Measurements from ENCODE around the gene NEK4. TPM values are rescaled to one million over a fixed set of nuclear protein-coding genes. Genes with fewer than 3 reads are reported as not detected.

Gene NEK4
- total RNA-seq, 2 donors from 2014 or later, result 7.3 to 14.7 TPM

- no peaks in the 10 kb centered on the region for H3K27me3 Mint-ChIP-seq
- ATAC-seq (no peak), DNase-seq (no peak)
- no peaks in the 10 kb centered on the region for H3K9me3 ChIP-seq (ENCODE audit: control insufficient read depth, low read length, poor library complexity, severe bottlenecking)
- H3K4me1 Mint-ChIP-seq, result peaks cover 10% of the 10 kb centered on the region
- H3K4me3 Mint-ChIP-seq, result no peak overlapping the region
- no peak overlapping the region for H3K27ac Mint-ChIP-seq
- H3K36me3 Mint-ChIP-seq (ENCODE audit: low read depth), result peaks cover 2% of the 10 kb centered on the region
These were observed 46.8 kb downstream of the NEK4 start for GRCh38 chr3:52723935-52724334.

GRCh38 chr3:52722491-52722890 is 48.2 kb downstream of the NEK4 start:
- Mint-ChIP-seq H3K4me1 (peaks cover 10% of the 10 kb centered on the region), H3K4me3 (no peak overlapping the region), H3K27ac (no peak overlapping the region), H3K27me3 (no peaks in the 10 kb centered on the region), H3K36me3 (ENCODE audit: low read depth) (peaks cover 2% of the 10 kb centered on the region)
- DNase-seq (no peak), ATAC-seq (no peak)
- H3K9me3 ChIP-seq (ENCODE audit: control insufficient read depth, low read length, poor library complexity, severe bottlenecking), result no peaks in the 10 kb centered on the region

GRCh38 chr3:52721730-52722008 is 49.1 kb downstream of the NEK4 start:
- Mint-ChIP-seq H3K27me3 (no peaks in the 10 kb centered on the region), H3K4me1 (peaks cover 10% of the 10 kb centered on the region), H3K27ac (no peak overlapping the region), H3K36me3 (ENCODE audit: low read depth) (peaks cover 2% of the 10 kb centered on the region), H3K4me3 (no peak overlapping the region)
- H3K9me3 ChIP-seq (ENCODE audit: control insufficient read depth, low read length, poor library complexity, severe bottlenecking), result no peaks in the 10 kb centered on the region
- DNase-seq (no peak), ATAC-seq (no peak)

- H3K4me3 Mint-ChIP-seq, result no peak overlapping the region
These were observed 49.6 kb downstream of the NEK4 start for GRCh38 chr3:52721002-52721729.

GRCh38 chr3:52719618-52720017 is 51.1 kb downstream of the NEK4 start:
- no peaks in the 10 kb centered on the region for H3K27me3 Mint-ChIP-seq
- ATAC-seq (no peak), DNase-seq (no peak)
- H3K36me3 Mint-ChIP-seq (ENCODE audit: low read depth), result no peaks in the 10 kb centered on the region
- peak overlapping the region; percentile 19 for H3K27ac Mint-ChIP-seq
- peaks cover 14% of the 10 kb centered on the region for H3K4me1 Mint-ChIP-seq
- no peaks in the 10 kb centered on the region for H3K9me3 ChIP-seq (ENCODE audit: control insufficient read depth, low read length, poor library complexity, severe bottlenecking)
- peak overlapping the region; percentile 4 for H3K4me3 Mint-ChIP-seq

More at GRCh38 chr3:52721002-52721729, 49.6 kb downstream of the NEK4 start:
- ATAC-seq (peak; percentile 72), DNase-seq (no peak)
- H3K9me3 ChIP-seq (ENCODE audit: control insufficient read depth, low read length, poor library complexity, severe bottlenecking), result no peaks in the 10 kb centered on the region
- H3K27me3 Mint-ChIP-seq, result no peaks in the 10 kb centered on the region
- H3K4me1 Mint-ChIP-seq, result peaks cover 14% of the 10 kb centered on the region
- peak overlapping the region; percentile 19 for H3K27ac Mint-ChIP-seq
- H3K36me3 Mint-ChIP-seq (ENCODE audit: low read depth), result peaks cover 2% of the 10 kb centered on the region

GRCh38 chr3:52715714-52716305 is 54.9 kb downstream of the NEK4 start:
- ATAC-seq, result no peak
- Mint-ChIP-seq H3K27me3 (no peaks in the 10 kb centered on the region), H3K27ac (no peak overlapping the region), H3K36me3 (ENCODE audit: low read depth) (no peaks in the 10 kb centered on the region), H3K4me1 (peaks cover 12% of the 10 kb centered on the region), H3K4me3 (no peak overlapping the region)
- H3K9me3 ChIP-seq (ENCODE audit: control insufficient read depth, low read length, poor library complexity, severe bottlenecking), result no peaks in the 10 kb centered on the region
- DNase-seq, result no peak

- Mint-ChIP-seq H3K4me1 (peaks cover 4% of the 10 kb centered on the region), H3K36me3 (ENCODE audit: low read depth) (no peaks in the 10 kb centered on the region), H3K27me3 (no peaks in the 10 kb centered on the region), H3K4me3 (no peak overlapping the region), H3K27ac (no peak overlapping the region)
- DNase-seq (no peak), ATAC-seq (no peak)
- no peaks in the 10 kb centered on the region for H3K9me3 ChIP-seq (ENCODE audit: control insufficient read depth, low read length, poor library complexity, severe bottlenecking)
These were observed 56.1 kb downstream of the NEK4 start for GRCh38 chr3:52714335-52715302.

- DNase-seq, result no peak
- Mint-ChIP-seq H3K27ac (no peak overlapping the region), H3K36me3 (ENCODE audit: low read depth) (no peaks in the 10 kb centered on the region), H3K27me3 (no peaks in the 10 kb centered on the region), H3K4me1 (peaks cover 4% of the 10 kb centered on the region), H3K4me3 (no peak overlapping the region)
- no peaks in the 10 kb centered on the region for H3K9me3 ChIP-seq (ENCODE audit: control insufficient read depth, low read length, poor library complexity, severe bottlenecking)
- ATAC-seq, result no peak
These were observed 58.2 kb downstream of the NEK4 start for GRCh38 chr3:52712291-52713212.

GRCh38 chr3:52710512-52710911 is 60.2 kb downstream of the NEK4 start:
- H3K27me3 Mint-ChIP-seq, result no peaks in the 10 kb centered on the region
- H3K4me3 Mint-ChIP-seq, result no peak overlapping the region
- no peaks in the 10 kb centered on the region for H3K36me3 Mint-ChIP-seq (ENCODE audit: low read depth)
- no peaks in the 10 kb centered on the region for H3K4me1 Mint-ChIP-seq
- ATAC-seq (no peak), DNase-seq (no peak)
- no peak overlapping the region for H3K27ac Mint-ChIP-seq
- H3K9me3 ChIP-seq (ENCODE audit: control insufficient read depth, low read length, poor library complexity, severe bottlenecking), result no peaks in the 10 kb centered on the region

GRCh38 chr3:52707585-52707984 is 63.2 kb downstream of the NEK4 start:
- Mint-ChIP-seq H3K27me3 (no peaks in the 10 kb centered on the region), H3K4me1 (peaks cover 12% of the 10 kb centered on the region), H3K27ac (peak overlapping the region; percentile 98), H3K4me3 (peak overlapping the region; percentile 72), H3K36me3 (ENCODE audit: low read depth) (no peaks in the 10 kb centered on the region)
- DNase-seq, result no peak
- no peak for ATAC-seq
- H3K9me3 ChIP-seq (ENCODE audit: control insufficient read depth, low read length, poor library complexity, severe bottlenecking), result no peaks in the 10 kb centered on the region

GRCh38 chr3:52705688-52706686 is 64.8 kb downstream of the NEK4 start, which contains the start of the genes GLT8D1 and SPCS1:
GLT8D1 (minus strand) TSS chr3:52705791; CDS start chr3:52700460, 5,331 bp downstream.
SPCS1 (plus strand) TSS chr3:52706106; CDS start chr3:52706247, 141 bp downstream.
- H3K4me3 Mint-ChIP-seq, result peak within 1 kb of the TSS; percentile 94
- peak; percentile 91 for ATAC-seq
- no peaks in the 10 kb centered on the region for H3K27me3 Mint-ChIP-seq
- peak within 1 kb of the TSS; percentile 98 for H3K27ac Mint-ChIP-seq
- no peaks in the 10 kb centered on the region for H3K36me3 Mint-ChIP-seq (ENCODE audit: low read depth)
- DNase-seq, result peak; percentile 79 to 83 (median 82)
- no peaks in the 10 kb centered on the region for H3K9me3 ChIP-seq (ENCODE audit: control insufficient read depth, low read length, poor library complexity, severe bottlenecking)
- peaks cover 14% of the 10 kb centered on the region for H3K4me1 Mint-ChIP-seq

- peak overlapping the region; percentile 94 for H3K4me3 Mint-ChIP-seq
- H3K27me3 Mint-ChIP-seq, result no peaks in the 10 kb centered on the region
- H3K4me1 Mint-ChIP-seq, result peaks cover 14% of the 10 kb centered on the region
- ATAC-seq, result no peak
- H3K36me3 Mint-ChIP-seq (ENCODE audit: low read depth), result no peaks in the 10 kb centered on the region
- DNase-seq, result no peak
- peak overlapping the region; percentile 98 for H3K27ac Mint-ChIP-seq
- H3K9me3 ChIP-seq (ENCODE audit: control insufficient read depth, low read length, poor library complexity, severe bottlenecking), result no peaks in the 10 kb centered on the region
These were observed 65.4 kb downstream of the NEK4 start for GRCh38 chr3:52705438-52705687.

All from T-helper 17 cell (primary cell).